Measurements from ENCODE around the gene NOL4L. TPM values are rescaled to one million over a fixed set of nuclear protein-coding genes. Genes with fewer than 3 reads are reported as not detected.

NOL4L gene
- total RNA-seq, 2 donors from 2014 or later = 60.9 to 62.9 TPM

- Mint-ChIP-seq H3K27ac (no peak overlapping the region), H3K4me3 (no peak overlapping the region), H3K36me3 (ENCODE audit: low read depth) (peaks cover 11% of the 10 kb centered on the region), H3K4me1 (peaks cover 18% of the 10 kb centered on the region), H3K27me3 (no peaks in the 10 kb centered on the region)
- ATAC-seq (no peak), DNase-seq (no peak)
- no peaks in the 10 kb centered on the region for H3K9me3 ChIP-seq (ENCODE audit: control insufficient read depth, low read length, poor library complexity, severe bottlenecking)
These were observed 148.2 kb downstream of the NOL4L start for GRCh38 chr20:32436968-32437367.

GRCh38 chr20:32436142-32436861 is 148.8 kb downstream of the NOL4L start:
- Mint-ChIP-seq H3K4me1 (peaks cover 15% of the 10 kb centered on the region), H3K27ac (no peak overlapping the region), H3K4me3 (peak overlapping the region; percentile 52), H3K27me3 (no peaks in the 10 kb centered on the region), H3K36me3 (ENCODE audit: low read depth) (peaks cover 11% of the 10 kb centered on the region)
- no peak for ATAC-seq
- no peak for DNase-seq
- no peaks in the 10 kb centered on the region for H3K9me3 ChIP-seq (ENCODE audit: control insufficient read depth, low read length, poor library complexity, severe bottlenecking)

DNA sequence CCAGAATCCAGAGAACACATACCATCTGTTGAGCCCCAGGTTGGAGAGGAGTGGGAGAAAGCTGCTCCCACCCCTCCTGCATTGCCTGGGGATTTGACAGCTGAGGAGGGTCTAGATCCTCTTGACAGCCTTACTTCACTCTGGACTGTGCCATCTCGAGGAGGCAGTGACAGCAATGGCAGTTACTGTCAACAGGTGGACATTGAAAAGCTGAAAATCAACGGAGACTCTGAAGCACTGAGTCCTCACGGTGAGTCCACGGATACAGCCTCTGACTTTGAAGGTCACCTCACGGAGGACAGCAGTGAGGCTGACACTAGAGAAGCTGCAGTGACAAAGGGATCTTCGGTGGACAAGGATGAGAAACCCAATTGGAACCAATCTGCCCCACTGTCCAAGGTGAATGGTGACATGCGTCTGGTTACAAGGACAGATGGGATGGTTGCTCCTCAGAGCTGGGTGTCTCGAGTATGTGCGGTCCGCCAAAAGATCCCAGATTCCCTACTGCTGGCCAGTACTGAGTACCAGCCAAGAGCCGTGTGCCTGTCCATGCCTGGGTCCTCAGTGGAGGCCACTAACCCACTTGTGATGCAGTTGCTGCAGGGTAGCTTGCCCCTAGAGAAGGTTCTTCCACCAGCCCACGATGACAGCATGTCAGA is 149.6 kb downstream of the NOL4L start:
- Mint-ChIP-seq H3K36me3 (ENCODE audit: low read depth) (peaks cover 11% of the 10 kb centered on the region), H3K4me3 (no peak overlapping the region), H3K27ac (no peak overlapping the region), H3K27me3 (no peaks in the 10 kb centered on the region), H3K4me1 (peaks cover 13% of the 10 kb centered on the region)
- no peaks in the 10 kb centered on the region for H3K9me3 ChIP-seq (ENCODE audit: control insufficient read depth, low read length, poor library complexity, severe bottlenecking)
- ATAC-seq = no peak
- DNase-seq = no peak

DNA sequence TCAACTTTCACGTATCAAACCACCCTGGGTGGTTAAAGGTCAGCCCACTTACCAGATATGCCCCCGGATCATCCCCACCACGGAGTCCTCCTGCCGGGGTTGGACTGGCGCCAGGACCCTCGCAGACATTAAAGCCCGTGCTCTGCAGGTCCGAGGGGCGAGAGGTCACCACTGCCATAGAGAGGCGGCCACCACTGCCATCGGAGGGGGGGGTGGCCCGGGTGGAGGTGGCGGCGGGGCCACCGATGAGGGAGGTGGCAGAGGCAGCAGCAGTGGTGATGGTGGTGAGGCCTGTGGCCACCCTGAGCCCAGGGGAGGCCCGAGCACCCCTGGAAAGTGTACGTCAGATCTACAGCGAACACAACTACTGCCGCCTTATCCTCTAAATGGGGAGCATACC is 150.7 kb downstream of the NOL4L start:
- no peak for ATAC-seq
- DNase-seq = no peak
- Mint-ChIP-seq H3K4me1 (peaks cover 10% of the 10 kb centered on the region), H3K27ac (no peak overlapping the region), H3K27me3 (no peaks in the 10 kb centered on the region), H3K36me3 (ENCODE audit: low read depth) (peaks cover 12% of the 10 kb centered on the region), H3K4me3 (no peak overlapping the region)
- H3K9me3 ChIP-seq (ENCODE audit: control insufficient read depth, low read length, poor library complexity, severe bottlenecking) = no peaks in the 10 kb centered on the region

- Mint-ChIP-seq H3K27ac (no peak overlapping the region), H3K4me1 (peaks cover 7% of the 10 kb centered on the region), H3K4me3 (peak overlapping the region; percentile 41), H3K27me3 (no peaks in the 10 kb centered on the region), H3K36me3 (ENCODE audit: low read depth) (peaks cover 13% of the 10 kb centered on the region)
- DNase-seq (no peak), ATAC-seq (no peak)
- H3K9me3 ChIP-seq (ENCODE audit: control insufficient read depth, low read length, poor library complexity, severe bottlenecking) = no peaks in the 10 kb centered on the region
These were observed 151.7 kb downstream of the NOL4L start for GRCh38 chr20:32433311-32434021.

DNA sequence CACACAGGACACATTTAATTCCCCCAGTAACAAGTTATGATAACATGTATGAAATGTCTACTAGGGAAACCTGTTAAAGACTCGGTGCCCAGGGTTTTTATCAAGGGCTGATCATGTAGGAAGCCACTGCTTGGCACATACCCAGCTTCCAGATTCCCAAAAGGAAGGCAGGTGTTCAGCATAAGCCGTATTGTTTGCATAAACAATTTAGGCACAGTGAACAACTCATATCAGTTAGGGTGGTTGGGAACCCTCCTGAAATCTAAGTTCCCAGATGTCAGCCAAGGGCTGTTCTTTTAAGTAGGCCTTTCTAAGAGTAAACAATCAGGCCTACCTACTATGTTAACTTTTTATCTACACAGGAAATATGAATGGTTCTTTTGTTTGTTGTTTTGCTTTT is 152.9 kb downstream of the NOL4L start:
- Mint-ChIP-seq H3K27me3 (no peaks in the 10 kb centered on the region), H3K4me3 (peak overlapping the region; percentile 12), H3K36me3 (ENCODE audit: low read depth) (peaks cover 17% of the 10 kb centered on the region), H3K4me1 (peaks cover 14% of the 10 kb centered on the region), H3K27ac (peak overlapping the region; percentile 19)
- ATAC-seq = no peak
- DNase-seq = no peak
- H3K9me3 ChIP-seq (ENCODE audit: control insufficient read depth, low read length, poor library complexity, severe bottlenecking) = no peaks in the 10 kb centered on the region

DNA sequence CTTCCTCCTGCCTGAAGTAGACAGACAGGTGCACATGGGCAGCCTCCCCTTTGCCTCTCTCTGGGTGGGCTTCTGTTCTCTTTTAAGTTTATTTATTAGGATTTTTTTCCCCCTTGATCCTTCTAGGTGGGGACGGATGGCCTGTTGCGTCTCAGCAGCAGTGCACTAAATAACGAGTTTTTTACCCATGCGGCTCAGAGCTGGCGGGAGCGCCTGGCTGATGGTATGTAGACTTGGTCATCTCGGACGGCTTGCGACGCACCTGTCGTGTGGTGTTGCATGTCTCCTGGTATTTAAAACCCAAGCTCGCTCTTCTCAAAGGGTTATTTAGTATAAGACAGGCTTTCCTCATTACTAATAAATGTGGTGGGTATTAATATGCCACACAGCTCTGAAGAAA is 153.7 kb downstream of the NOL4L start:
- DNase-seq (no peak), ATAC-seq (no peak)
- Mint-ChIP-seq H3K36me3 (ENCODE audit: low read depth) (peaks cover 18% of the 10 kb centered on the region), H3K4me3 (no peak overlapping the region), H3K27me3 (no peaks in the 10 kb centered on the region), H3K27ac (no peak overlapping the region), H3K4me1 (peaks cover 16% of the 10 kb centered on the region)
- H3K9me3 ChIP-seq (ENCODE audit: control insufficient read depth, low read length, poor library complexity, severe bottlenecking) = no peaks in the 10 kb centered on the region

DNA sequence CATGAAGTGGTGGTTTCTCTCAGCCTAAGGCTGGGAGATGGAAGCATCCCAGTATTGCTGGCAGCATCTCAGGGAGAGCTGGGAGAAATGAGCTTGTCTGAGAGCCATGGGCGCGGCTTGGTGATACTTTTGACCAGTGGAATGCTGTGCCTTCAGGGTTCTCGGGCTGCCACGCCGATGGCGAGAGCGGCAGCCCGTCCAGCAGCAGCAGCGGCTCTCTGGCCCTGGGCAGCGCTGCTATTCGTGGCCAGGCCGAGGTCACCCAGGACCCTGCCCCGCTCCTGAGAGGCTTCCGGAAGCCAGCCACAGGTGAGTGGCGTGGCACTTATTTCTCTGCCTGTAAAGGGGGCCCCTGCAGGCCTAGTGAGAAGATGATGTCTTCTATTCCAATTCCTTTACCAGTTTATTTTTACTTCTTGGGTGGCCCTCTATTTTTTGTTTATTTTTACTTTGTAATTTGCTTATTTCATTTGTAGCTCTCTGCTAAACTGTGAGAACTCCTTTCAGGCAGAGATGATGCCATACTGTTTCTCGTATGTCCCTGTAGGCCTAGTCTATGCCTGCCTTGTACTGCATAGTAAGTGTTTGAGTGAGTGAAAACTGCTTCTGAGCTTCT is 155.3 kb downstream of the NOL4L start:
- DNase-seq (no peak), ATAC-seq (no peak)
- H3K27me3 Mint-ChIP-seq = no peaks in the 10 kb centered on the region
- peaks cover 21% of the 10 kb centered on the region for H3K36me3 Mint-ChIP-seq (ENCODE audit: low read depth)
- no peaks in the 10 kb centered on the region for H3K9me3 ChIP-seq (ENCODE audit: control insufficient read depth, low read length, poor library complexity, severe bottlenecking)
- H3K27ac Mint-ChIP-seq = peak overlapping the region; percentile 29
- H3K4me1 Mint-ChIP-seq = peaks cover 19% of the 10 kb centered on the region
- H3K4me3 Mint-ChIP-seq = no peak overlapping the region

GRCh38 chr20:32429343-32429742 is 155.8 kb downstream of the NOL4L start:
- Mint-ChIP-seq H3K36me3 (ENCODE audit: low read depth) (peaks cover 21% of the 10 kb centered on the region), H3K4me3 (no peak overlapping the region), H3K27me3 (no peaks in the 10 kb centered on the region), H3K4me1 (peaks cover 19% of the 10 kb centered on the region), H3K27ac (no peak overlapping the region)
- H3K9me3 ChIP-seq (ENCODE audit: control insufficient read depth, low read length, poor library complexity, severe bottlenecking) = no peaks in the 10 kb centered on the region
- DNase-seq = no peak
- no peak for ATAC-seq

DNA sequence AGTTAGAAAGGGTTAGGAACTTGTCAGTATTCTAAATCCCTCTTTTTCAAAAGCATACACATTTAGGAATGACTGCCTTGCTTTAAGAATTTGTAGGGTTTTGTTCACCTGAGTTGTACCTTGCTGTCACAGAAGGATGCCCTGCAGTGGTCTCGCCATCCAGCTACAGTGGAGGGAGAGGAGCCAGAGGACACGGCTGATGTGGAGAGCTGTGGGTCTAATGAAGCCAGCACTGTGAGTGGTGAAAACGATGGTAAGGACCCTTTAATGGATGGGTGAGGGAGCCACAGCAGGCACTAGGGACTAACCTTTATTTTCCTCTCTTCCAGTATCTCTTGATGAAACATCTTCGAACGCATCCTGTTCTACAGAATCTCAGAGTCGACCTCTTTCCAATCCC is 157.1 kb downstream of the NOL4L start:
- Mint-ChIP-seq H3K4me1 (peaks cover 19% of the 10 kb centered on the region), H3K27me3 (no peaks in the 10 kb centered on the region), H3K4me3 (no peak overlapping the region), H3K27ac (peak overlapping the region; percentile 86), H3K36me3 (ENCODE audit: low read depth) (peaks cover 20% of the 10 kb centered on the region)
- no peak for ATAC-seq
- H3K9me3 ChIP-seq (ENCODE audit: control insufficient read depth, low read length, poor library complexity, severe bottlenecking) = no peaks in the 10 kb centered on the region
- no peak for DNase-seq

DNA sequence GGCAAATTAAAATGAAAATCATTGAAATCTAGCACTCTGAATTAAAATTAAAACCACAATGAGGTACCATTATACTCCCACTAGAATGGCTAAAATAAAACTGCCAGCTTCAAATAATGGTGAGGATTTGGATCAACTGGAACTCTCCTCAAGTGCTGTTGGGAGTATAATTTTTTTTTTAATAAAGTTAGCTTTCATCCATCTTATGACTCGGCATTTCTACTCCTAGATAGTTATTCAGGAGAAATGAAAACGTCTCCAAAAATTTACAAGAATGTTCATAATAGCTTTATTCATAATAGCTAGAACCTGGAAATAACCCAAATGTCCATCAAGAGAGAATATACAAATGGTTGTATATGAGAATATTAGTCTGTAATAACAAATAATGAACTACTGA is 163.8 kb downstream of the NOL4L start:
- no peak for ATAC-seq
- Mint-ChIP-seq H3K27ac (no peak overlapping the region), H3K4me3 (no peak overlapping the region), H3K27me3 (no peaks in the 10 kb centered on the region), H3K4me1 (peaks cover 14% of the 10 kb centered on the region), H3K36me3 (ENCODE audit: low read depth) (peaks cover 2% of the 10 kb centered on the region)
- DNase-seq = no peak
- H3K9me3 ChIP-seq (ENCODE audit: control insufficient read depth, low read length, poor library complexity, severe bottlenecking) = no peaks in the 10 kb centered on the region

GRCh38 chr20:32418376-32418775 is 166.8 kb downstream of the NOL4L start:
- Mint-ChIP-seq H3K36me3 (ENCODE audit: low read depth) (peaks cover 2% of the 10 kb centered on the region), H3K4me3 (no peak overlapping the region), H3K4me1 (peaks cover 30% of the 10 kb centered on the region), H3K27ac (no peak overlapping the region), H3K27me3 (no peaks in the 10 kb centered on the region)
- ATAC-seq (no peak), DNase-seq (no peak)
- H3K9me3 ChIP-seq (ENCODE audit: control insufficient read depth, low read length, poor library complexity, severe bottlenecking) = no peaks in the 10 kb centered on the region

DNA sequence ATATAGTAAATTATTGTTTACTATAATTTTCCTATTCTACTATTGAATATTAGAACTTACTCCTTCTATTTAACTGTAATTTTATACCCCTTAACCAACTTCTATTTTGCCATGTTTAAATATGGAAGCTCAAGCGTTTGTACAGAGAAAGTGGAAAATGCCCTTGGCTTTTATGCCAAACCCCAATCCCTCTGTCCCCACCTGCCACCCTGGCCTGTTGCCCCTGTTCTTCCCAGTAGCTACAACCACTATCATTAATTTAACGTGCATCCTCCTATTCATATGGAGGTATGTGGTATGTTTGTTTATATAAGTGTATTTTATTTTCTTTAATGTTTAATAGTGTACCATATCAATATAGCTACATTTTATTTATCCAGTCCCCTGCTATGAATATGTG is 168.9 kb downstream of the NOL4L start:
- Mint-ChIP-seq H3K36me3 (ENCODE audit: low read depth) (peaks cover 6% of the 10 kb centered on the region), H3K4me1 (peaks cover 43% of the 10 kb centered on the region), H3K4me3 (no peak overlapping the region), H3K27me3 (no peaks in the 10 kb centered on the region), H3K27ac (peak overlapping the region; percentile 39)
- H3K9me3 ChIP-seq (ENCODE audit: control insufficient read depth, low read length, poor library complexity, severe bottlenecking) = no peaks in the 10 kb centered on the region
- ATAC-seq = no peak
- no peak for DNase-seq

Data from T-helper 17 cell (primary cell).